Stimulated activated naive CD4-positive, alpha-beta T cell (primary cell): ENCODE results near the gene GRK3.
"Not testable (repeated sequence)": the region's sequence is repeated elsewhere in the genome, so short reads cannot be mapped to it uniquely, and the experiment has no call there.

Source experiments
- DNase-seq, 6 experiments: peaks; one replicate each; lab custom pipeline; 2025; lab: John Stamatoyannopoulos, UW

The GRK3 gene

DNA sequence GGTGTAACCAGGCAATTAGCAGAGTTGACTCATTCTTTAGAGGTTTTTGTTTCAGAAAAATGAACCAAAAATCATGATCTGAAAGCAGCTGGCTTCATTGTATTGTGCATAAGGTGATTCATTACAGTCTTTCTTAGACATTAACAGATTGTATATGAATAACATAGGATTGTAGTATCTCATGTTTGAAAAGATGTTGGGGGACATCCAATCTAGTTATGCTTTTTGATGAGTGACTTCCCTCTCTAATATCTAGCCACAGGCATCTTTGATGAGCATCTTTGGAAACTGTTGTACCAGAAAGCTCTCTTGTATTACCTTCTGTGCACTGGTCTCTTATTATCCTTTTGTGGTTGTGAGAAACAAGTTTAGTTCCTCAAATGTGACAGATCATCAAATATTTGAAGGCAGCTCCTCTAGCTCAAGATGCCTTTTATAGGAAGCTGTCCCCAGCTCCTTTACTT lies 8.3 kb downstream of the GRK3 start:
- DNase-seq, result no peak

DNA sequence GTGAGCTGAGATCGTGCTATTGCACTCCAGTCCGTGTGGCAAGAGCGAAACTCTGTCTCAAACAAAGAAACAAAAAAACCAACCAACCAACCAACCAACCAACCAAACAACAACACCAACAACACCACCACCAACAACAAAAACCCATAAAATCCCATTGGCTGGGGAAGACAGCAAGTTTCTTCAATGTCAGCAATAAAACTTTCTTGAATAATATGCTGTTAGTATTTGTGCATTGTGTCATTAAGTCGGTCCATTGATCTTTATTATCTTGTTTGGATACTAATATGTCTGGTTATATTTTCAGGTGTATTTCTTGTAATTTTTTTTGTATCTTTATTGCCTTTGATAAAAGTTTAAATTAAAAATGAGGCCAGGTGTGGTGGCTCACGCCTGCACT lies 9.4 kb downstream of the GRK3 start:
- DNase-seq, result no peak

DNA sequence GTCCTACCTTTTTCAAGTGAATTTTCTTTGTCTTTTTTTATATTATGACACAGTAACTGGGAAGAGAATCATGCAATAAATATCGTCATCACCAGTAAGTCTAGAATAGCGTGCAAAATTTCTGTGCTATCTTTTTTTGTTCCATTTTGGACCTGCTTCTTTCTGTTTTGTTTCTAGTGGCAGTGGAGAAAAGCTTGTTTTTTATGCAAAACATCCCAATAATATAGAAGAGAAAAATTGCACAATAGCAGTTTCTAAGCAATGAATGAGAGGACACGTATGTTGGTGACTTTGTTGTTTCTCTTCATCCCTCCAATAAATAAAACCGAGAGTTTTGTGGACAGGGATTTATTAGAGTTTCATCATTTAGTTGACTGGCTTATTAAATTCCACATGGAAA lies 10.3 kb downstream of the GRK3 start:
- no peak for DNase-seq

DNA sequence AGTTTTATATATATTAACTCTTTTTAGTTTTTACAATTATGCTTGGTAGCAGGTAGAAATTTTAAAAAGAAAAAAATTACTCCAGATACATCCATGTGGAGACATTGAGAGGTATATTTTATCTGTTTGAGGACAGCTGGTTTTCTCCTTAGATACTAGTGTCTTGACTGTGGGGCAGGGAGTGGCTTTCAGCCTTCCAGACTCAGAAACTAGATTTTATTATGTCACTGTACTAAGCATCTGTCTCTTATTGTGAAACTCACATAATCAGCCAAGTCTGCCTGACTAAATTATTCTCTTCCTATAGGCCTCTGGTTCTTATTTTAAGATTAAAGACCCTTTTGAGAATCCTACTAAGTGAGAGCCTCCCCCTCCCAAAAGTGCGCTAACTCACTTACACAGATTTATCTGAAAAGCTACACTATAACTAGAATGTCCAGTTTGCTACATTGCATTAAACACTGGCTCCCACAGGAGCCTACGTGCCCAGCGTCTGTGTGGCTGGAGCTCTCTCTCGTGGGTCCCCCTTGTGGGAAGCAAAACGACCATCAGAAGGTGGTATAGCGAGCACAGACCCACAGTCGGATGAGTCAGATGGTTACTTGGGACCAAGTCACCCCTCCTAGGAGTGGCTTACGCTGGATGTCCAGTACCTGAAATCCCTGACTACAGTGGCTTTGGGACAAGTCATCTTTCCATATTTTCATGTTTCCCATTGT lies 11.4 kb downstream of the GRK3 start:
- not testable (repeated sequence) for DNase-seq

DNA sequence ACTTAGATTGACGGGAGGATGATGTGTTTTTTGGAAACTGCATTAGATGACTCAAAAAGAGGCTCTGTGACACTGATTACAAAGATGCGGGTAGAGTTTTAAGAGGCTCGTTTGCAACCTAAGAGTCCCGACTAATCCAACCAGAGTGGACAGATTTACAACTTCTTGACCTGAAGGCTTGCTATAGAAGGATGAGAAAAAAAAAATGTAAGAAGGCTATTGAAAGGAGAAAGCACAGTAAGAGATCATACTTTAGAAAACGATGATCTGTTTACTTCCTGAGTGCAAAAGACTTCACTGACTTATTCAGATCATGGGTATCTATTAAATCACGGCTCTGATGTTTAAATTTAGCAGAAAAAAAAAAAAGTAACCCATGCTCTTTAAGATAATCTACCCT lies 17.0 kb downstream of the GRK3 start:
- DNase-seq, result not testable (repeated sequence)

DNA sequence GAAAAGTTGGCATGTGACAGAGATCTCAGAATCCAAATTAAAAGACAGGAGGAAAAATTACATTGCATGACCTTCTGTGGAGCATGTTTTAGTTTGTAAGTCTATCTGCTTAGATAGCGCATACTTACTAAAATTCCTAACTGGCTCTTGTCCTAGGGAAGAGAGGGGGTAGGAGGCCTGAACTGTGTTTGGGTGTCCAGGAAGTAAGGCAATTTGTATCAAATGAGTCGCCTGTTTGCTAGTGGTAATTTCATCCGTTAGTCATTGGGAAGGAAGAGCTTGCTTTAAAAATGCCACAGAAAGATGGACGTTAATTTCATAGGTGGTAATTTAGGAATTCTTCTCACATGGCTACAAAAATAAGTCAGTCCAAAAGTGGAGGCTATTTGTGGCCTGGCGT lies 18.5 kb downstream of the GRK3 start:
- DNase-seq, result no peak

DNA sequence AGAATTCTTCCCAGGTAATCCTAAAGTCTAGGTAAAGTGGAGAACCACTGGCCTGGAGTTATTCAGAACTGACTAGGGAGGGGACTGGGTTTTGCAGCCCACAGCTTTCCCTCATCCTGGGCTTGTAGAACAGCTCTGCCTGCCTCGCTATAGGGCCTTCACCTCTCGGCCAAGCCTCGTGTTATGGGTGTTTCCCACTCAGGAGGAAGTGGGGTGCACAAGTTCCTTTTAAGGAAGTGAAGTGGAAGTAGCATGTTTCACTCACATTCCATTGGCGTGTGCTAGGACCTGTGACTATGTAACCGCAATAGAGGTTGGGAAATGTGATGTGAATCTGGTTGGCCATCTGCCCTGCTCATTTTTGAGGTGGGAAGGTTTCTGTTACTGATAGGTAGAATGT lies 20.5 kb downstream of the GRK3 start:
- DNase-seq, result not testable (repeated sequence)

DNA sequence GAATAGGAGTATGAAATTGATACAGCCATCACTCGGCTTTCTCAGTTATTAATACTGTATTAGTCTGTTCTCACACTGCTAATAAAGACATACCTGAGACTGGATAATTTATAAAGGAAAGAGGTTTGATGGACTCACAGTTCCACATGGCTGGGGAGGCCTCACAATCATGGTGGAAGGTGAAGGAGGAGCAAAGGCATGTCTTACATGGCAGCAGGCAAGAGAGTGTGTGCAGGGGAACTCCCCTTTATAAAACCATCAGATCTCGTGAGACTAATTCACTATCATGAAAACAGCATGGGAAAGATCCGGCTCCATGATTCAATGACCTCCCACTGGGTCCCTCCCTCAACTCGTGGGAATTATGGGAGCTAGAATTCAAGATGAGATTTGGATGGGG lies 25.2 kb downstream of the GRK3 start:
- not testable (repeated sequence) for DNase-seq

DNA sequence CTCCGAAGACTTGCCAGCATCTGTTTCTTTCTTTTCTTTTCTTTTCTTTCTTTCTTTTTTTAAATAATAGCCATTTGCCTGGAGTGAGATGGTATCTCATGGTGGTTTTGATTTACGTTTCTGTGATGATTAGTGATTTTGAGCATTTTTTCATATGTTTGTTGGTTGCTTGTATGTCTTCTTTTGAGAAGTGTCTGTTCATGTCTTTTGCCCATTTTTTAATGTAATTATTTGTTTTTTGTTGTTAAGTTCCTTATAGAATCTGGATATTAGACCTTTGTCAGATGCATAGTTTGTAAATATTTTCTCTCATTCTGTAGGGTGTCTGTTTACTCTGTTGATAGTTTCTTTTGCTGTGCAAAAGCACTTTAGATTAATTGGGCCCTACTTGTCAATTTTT lies 28.8 kb downstream of the GRK3 start:
- DNase-seq, result not testable (repeated sequence)

DNA sequence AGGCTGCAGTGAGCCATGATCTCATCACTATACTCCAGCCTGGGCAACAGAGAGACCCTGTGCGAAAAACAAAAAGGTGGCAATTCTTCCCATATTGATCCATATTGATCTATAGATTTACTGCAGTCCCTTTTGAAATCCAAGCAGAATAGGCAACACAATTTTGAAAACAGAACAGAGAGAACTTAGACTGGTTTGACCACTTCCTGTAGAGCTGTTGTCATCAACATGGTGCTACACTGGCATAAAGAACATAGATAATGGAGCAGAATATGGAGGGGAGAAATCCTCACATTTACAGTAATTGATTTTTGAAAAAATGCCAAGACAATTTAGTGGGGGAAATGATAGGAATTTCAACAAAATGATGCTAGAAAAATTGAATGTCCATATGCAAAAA lies 34.1 kb downstream of the GRK3 start:
- DNase-seq, result no peak

DNA sequence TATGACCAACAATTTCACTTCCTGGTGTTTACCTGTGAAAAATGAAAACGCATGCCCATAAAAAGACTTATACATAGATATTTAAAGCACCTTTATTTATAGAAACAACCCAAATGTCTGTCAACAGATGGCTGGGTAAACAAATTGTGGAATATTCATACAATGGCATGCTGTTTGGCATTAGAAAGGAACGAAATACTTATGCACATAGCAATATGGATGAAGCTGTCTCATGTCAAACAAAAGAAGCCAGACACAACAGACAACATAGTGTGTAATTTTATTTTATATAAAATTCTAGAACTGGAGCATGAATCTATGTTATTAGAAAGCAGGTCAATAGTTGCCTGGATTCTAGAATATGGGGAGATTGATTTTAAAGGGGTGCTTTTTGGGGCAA lies 38.0 kb downstream of the GRK3 start:
- DNase-seq, result no peak

DNA sequence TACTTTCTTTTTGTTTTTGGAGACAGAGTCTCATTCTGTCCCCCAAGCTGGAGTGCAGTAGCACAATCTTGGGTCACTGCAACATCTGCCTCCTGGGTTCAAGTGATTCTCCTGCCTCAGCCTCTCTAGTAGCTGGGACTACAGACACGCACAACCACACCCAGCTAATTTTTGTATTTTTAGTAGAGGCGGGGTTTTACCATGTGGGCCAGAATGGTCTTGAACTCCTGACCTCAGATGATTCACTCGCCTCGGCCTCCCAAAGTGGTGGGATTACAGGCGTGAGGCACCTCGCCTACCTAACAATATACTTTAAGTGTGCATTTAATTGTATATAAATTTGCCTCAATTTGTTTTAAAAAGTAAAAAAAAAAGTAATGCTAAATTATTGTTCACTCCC lies 38.4 kb downstream of the GRK3 start:
- no peak for DNase-seq

DNA sequence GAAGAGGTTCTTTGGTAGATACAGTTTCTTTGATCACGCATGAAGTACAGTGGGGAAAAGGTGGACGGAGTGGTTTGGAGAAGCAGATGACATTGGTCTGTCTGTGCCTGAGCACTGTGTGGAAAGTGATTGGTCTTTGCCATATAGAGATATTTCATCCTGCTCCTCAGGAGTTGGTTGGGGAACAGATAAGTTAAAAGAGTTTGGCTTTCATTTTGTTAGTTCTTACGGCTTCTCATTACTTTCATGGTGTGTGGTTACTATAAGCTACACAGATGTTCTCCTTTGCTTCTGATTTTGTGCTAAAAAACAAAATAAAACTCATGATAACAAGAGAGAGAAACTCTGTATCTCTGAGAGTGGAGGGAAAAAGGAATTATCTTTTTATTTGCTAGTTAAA lies 40.7 kb downstream of the GRK3 start:
- DNase-seq, result not testable (repeated sequence)

DNA sequence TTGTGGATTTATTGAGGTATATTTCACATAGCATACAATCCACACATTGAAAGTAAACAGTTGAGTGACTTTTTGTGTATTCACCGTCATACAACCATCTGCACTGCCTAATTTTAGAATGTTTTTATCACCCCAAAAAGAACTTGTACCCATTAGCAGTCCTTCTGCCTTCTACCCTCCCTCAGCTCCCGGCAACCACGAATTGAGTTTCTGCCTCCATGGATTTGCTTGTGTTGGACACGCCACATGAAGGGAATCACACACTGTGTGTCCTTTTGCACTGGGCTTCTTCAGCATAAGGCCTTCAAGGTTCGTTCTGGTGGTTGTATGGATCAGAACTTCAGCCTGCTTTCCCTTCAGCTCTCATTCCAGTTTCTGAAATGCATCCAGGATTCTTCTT lies 41.1 kb downstream of the GRK3 start:
- not testable (repeated sequence) for DNase-seq

DNA sequence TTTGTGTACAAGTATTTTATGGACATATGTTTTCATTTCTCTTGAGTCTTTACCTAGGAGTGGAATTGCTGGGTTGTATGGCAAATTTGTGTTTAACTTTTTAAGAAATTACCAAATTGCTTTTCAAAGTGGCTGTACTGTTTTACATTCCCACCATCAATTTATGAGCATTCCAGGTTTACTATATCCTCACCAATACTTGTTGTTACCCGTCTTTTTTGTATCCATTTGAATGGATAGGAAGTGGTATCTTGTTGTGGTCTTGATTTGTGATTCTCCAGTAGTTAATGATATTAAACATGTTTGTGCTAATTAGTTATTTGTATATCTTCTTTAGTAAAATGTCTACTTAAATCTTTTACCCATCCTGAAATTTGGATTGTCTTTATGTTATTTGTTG lies 46.8 kb downstream of the GRK3 start:
- not testable (repeated sequence) for DNase-seq

DNA sequence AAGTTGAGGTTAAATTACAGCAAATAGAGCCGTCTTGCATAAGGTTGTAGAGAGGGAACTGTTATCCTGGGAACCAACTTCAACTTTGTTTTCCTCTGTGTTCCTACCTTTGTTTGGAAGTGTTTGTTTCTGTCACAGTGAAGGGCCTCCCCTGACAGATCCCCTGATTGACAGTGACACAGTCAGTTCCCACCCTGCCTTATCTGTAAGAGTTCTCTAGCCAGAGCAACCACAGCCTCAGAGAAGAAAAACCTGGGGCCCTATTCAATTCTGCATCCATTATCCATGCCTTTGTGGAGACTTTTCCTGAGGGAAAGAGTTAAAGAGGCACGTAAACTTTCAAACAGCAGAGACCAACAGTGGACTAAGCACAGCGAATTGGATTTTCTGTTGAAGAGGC lies 48.7 kb downstream of the GRK3 start:
- not testable (repeated sequence) for DNase-seq

DNA sequence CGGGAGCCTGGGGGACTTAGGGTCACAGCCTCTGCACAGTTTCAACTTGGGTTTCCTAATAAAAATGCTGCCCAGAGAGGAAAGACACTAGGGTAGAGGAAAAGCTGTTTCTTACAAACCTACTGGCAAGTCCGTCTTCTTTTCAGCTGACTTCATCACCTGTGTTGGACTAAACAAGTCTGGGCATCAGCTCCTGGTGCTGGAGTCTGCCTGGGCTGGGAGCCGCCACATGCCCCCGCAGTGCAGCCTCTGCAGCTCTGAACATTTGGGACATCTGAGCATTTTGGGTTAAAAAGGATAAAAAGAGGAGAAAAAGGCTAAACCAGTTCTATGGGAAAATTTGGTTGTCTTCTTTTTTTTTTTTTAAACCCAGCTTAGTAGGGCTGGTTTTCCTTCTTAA lies 49.1 kb downstream of the GRK3 start:
- not testable (repeated sequence) for DNase-seq

DNA sequence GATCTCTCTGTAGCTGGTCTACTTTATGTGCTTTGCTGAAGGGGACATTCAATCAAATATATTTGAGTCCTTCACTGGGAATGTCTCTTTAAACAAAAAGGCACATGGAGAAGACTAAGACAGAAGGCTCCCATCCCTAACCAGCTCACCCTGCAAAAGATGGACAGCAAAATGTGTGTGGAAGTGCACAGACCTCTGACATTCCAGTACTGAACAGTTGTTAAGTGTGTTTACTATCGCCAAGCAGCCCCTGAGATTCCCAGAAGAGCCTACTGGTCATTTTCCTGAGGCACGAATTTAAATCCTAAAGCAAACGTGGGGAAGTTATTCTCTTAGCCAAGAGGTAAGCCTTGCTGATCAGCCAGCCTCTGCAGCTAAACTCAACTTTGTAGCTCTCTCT lies 50.3 kb downstream of the GRK3 start:
- DNase-seq, result not testable (repeated sequence)

DNA sequence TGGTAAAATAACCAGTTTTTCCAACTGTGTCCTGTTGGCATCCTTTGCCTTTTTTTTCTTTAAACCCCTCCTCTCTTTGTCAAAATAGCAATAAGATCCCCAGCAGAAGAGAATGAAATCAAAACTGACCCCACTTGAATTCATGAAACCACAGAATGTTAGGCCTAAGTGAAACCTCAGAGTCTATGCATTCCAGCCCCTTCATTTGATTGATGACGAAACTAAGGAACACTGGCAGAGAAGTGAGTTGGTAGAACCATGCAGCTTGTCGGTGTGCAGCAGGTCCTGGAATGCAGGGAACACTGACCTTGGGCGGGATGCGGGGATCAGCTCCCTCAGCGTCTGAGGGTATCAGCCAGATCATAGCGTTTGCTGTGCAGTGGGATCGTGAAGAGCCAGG lies 57.5 kb downstream of the GRK3 start:
- no peak for DNase-seq

DNA sequence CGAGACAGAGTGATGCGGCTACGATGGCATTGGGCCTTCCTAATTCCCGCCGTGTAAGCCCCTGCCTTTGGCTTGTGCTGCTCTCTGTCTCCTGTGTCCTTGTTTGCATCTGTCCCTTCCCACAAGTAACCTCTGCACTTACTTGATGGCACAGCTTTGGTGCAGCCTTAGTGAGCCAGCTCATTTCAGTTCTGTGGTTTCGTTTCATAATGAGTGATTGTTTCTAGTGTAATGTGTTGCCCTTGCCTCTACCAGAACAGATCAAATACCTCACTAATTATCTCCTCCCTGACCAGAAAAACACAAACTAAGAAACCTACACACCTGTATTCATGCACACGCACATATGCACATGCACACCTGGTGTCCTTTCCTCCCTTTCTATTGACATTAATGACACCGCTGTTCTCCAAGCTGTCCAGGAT lies 58.8 kb downstream of the GRK3 start:
- no peak for DNase-seq

DNA sequence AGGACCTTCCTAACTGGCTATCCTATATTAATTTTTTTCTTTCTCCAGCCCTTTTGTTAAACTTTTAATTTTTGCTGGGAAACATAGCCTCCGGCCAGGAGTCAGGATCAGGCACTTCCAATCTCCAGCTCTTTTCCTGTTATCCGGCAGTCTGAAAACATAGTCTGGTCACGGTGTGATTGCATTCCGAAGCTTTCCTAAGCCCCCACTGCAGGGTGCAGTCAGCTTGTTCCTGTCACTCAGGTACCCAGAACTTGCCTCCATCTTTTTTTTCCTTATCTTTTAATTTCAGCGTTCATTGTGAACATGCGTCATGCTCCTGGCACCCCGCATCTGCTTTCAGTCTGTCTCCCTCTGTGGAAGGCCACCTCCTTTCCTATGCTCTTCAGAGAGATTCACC lies 59.4 kb downstream of the GRK3 start:
- DNase-seq, result no peak

DNA sequence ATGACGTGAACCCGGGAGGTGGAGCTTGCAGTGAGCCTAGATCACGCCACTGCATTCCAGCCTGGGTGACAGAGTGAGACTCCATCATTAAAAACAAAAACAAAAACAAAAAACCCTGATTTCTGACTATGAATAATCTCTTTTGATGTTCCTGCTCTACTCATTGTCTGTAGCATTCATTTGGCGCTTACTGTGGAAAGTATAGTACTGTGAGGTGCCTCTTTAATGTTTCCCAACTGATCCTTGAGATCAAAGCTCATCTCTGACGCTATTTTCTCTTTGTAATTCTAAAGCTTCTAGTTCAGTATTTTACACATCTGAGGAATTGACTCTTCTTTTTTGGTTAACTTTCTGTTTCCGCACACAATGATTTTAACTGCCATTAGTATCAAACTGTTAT lies 60.0 kb downstream of the GRK3 start:
- DNase-seq, result peak in 1 of 6 experiments; percentile 2

DNA sequence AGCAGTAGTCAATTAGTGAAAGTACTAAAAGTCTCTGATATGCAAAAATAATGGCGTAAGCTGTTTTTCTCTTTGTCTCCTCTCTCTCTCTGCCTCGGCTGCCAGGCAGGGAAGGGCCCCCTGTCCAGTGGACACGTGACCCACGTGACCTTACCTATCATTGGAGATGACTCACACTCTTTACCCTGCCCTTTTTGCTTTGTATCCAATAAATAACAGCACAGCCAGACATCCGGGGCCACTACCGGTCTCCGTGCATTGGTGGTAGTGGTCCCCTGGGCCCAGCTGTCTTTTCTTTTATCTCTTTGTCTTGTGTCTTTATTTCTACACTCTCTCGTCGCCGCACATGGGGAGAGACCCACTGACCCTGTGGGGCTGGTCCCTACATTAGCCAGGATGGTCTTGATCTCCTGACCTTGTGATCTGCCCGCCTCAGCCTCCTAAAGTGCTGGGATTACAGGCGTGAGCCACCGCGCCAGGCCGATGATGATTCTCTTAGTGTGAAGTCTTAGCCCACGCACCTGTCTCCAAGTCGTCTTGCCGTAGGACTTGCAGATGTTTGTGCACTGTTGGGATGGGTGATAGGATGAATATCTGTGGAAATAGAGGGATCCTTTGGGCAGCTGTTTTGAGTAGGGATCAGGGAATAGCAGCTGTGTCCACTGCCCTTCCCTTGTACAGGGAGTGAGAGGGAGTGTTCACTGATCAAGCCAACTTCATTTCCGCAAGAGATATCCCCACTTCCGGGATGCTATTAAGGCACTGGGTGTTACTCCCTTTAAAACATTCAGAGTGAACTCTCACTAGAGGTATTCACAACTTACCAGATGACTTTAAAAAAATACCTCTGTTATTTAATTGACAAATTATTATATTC lies 61.5 kb downstream of the GRK3 start:
- not testable (repeated sequence) for DNase-seq
